Brain microvascular endothelial cell (primary cell): ENCODE data around the gene CYP46A1.

ENCODE experiments used
- DNase-seq: peaks from one replicate; pipeline ENCODE4 v3.0.0-alpha.2; 2020
- H3K27ac ChIP-seq: fragments of 250-450 bp; sonication (Bioruptor Pico); 2 replicates; pipeline ENCODE4 v1.5.1; 2020; ENCODE audit warnings: mild to moderate bottlenecking, moderate library complexity
- H3K27me3 ChIP-seq: fragments of 250-450 bp; sonication (Bioruptor Pico); replicated peaks from 2 replicates; pipeline ENCODE4 v1.5.1; 2020; ENCODE audit warnings: mild to moderate bottlenecking
- H3K36me3 ChIP-seq: fragments of 250-450 bp; sonication (Bioruptor Pico); replicated peaks from 2 replicates; pipeline ENCODE4 v1.5.1; 2020; ENCODE audit warnings: mild to moderate bottlenecking
- H3K4me3 ChIP-seq: 2 replicates; pipeline ENCODE4 v1.5.1; 2011; ENCODE audit warnings: low read depth, mild to moderate bottlenecking, control low read depth, low read length, moderate library complexity
- in situ Hi-C: cut with HindIII; loops from 2 replicates; pipeline ENCODE4 v1.10.0; 2017; ENCODE audit warnings: low sequenced_read_pairs, low pct_ligation_motif_present
- TF ChIP-seq, protein P1 (sequence below): IDR thresholded peaks from 2 replicates; pipeline ENCODE4 v1.5.1; 2011; ENCODE audit warnings: low read depth, mild to moderate bottlenecking, moderate library complexity, low read length, control low read depth, inconsistent platforms; ENCODE audit errors: missing control alignments

Gene CYP46A1

DNA sequence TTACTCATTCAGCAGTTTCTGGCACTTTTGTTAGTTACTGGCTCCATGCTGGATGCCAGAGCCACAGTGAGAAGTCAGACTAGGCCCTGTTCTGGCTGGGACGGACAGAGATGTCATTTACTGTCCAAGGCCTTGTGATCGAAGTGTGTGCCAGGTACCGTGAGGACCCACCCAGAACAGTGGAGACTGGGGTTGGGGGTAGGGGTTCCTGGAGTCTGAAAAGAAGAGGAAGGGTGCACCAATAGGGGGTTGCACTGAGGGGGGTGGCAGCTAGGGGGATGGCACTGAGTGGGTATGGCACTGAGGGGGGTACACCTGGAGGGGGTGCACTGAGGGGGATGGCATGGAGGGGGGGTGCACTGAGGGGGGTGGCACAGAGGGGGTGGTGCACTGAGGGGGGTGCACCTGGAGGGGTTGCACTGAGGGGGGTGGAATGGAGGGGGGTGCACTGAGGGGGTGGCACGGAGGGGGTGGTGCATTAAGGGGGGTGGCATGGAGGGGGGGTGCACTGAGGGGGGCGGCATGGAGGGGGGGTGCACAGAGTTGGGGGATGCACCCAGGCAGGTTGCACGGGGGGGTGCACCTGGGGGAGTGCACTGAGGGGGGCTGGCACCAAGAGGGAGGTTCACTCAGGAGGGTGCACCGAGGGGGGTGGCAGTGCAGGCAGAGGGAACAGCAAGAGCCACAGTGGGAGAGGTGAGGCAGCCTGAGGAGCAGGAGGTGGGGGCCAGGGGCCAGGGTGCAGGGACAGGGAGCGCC is 10.6 kb upstream of the CYP46A1 start:
- TF ChIP-seq, protein P1, sequence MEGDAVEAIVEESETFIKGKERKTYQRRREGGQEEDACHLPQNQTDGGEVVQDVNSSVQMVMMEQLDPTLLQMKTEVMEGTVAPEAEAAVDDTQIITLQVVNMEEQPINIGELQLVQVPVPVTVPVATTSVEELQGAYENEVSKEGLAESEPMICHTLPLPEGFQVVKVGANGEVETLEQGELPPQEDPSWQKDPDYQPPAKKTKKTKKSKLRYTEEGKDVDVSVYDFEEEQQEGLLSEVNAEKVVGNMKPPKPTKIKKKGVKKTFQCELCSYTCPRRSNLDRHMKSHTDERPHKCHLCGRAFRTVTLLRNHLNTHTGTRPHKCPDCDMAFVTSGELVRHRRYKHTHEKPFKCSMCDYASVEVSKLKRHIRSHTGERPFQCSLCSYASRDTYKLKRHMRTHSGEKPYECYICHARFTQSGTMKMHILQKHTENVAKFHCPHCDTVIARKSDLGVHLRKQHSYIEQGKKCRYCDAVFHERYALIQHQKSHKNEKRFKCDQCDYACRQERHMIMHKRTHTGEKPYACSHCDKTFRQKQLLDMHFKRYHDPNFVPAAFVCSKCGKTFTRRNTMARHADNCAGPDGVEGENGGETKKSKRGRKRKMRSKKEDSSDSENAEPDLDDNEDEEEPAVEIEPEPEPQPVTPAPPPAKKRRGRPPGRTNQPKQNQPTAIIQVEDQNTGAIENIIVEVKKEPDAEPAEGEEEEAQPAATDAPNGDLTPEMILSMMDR = no peak
- Histone ChIP-seq H3K27me3 (peaks cover 3% of the 10 kb centered on the region), H3K36me3 (no peaks in the 10 kb centered on the region), H3K4me3 (no peak overlapping the region), H3K27ac (no peak overlapping the region)
- DNase-seq = no peak
- in situ Hi-C loops = no loop called here

- H3K4me3 ChIP-seq = no peak overlapping the region
- H3K27me3 ChIP-seq = peaks cover 3% of the 10 kb centered on the region
- in situ Hi-C loops = no loop called here
- H3K27ac ChIP-seq = no peak overlapping the region
- TF ChIP-seq, protein P1 = no peak
- no peaks in the 10 kb centered on the region for H3K36me3 ChIP-seq
- no peak for DNase-seq
These were observed 9.9 kb upstream of the CYP46A1 start for GRCh38 chr14:99674064-99674650.

DNA sequence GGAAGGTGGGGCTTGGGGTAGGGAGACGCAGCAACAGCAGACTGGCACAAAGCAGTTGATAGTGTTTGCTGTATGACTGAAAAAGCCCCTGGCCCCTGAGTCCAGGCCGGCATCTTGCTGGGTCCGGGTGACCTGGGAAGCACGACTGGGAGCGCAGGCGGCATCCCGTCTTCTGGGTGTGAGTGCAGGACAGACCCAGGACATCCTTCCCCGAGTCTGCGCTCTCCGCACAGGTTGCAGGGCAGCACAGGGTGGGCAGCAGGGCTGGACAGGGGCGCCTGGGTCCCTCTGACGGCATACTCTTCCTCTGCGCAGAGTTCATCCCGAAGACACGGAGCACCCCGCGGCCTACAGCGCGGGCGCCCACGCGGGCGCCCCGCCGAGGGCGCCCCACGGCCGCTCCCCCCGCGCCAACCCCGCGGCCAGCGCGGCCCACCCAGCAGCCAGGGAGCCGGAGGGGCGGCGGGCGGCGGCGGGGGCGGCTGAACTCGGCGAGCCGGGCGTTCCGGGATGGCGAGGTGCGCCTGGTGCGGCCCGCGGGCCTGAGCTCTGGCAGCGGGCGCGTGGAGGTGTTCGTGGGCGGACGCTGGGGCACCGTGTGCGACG is 9.2 kb upstream of the CYP46A1 start:
- H3K4me3 ChIP-seq = no peak overlapping the region
- no peak for DNase-seq
- H3K36me3 ChIP-seq = no peaks in the 10 kb centered on the region
- H3K27me3 ChIP-seq = peaks cover 3% of the 10 kb centered on the region
- in situ Hi-C loops = no loop called here
- TF ChIP-seq, protein P1 = no peak
- H3K27ac ChIP-seq = no peak overlapping the region

DNA sequence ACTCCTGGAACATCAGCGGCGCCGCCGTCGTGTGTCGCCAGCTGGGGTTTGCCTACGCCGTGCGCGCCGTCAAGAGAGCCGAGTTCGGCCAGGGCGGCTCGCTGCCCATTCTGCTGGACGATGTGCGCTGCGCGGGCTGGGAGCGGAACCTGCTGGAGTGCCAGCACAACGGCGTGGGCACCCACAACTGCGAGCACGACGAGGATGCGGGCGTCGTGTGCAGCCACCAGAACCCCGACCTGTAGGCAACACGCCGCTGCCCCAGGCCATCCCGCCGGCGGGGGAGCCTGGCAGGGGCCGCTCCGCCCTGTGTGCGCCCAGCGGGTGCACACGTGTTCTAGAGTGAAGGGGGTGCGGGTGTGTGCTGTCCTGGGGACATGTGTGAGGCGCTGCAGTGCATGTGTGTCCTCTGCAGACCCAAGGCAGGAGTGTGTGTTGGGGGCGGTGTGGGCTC is 8.7 kb upstream of the CYP46A1 start:
- Histone ChIP-seq H3K36me3 (no peaks in the 10 kb centered on the region), H3K4me3 (no peak overlapping the region), H3K27me3 (peaks cover 3% of the 10 kb centered on the region), H3K27ac (no peak overlapping the region)
- DNase-seq = no peak
- in situ Hi-C loops = no loop called here
- TF ChIP-seq, protein P1 = no peak

GRCh38 chr14:99675951-99676350 is 8.1 kb upstream of the CYP46A1 start:
- Histone ChIP-seq H3K27ac (no peak overlapping the region), H3K36me3 (no peaks in the 10 kb centered on the region), H3K27me3 (peaks cover 3% of the 10 kb centered on the region), H3K4me3 (no peak overlapping the region)
- TF ChIP-seq, protein P1 = no peak
- in situ Hi-C loops = no loop called here
- DNase-seq = no peak
